Neutrophil (primary cell): ENCODE data around the gene CLMN.

Experiments used
- H3K27ac ChIP-seq: fragments of 200-600 bp; sonication (generic); 2 replicates; pipeline ENCODE4 v1.5.1; 2016; ENCODE audit warnings: mild to moderate bottlenecking, moderate library complexity
- H3K27me3 ChIP-seq: fragments of 200-600 bp; sonication (generic); 2 replicates; pipeline ENCODE4 v1.6.0; 2016; ENCODE audit warnings: mild to moderate bottlenecking
- H3K36me3 ChIP-seq: fragments of 200-600 bp; sonication (generic); 2 replicates; pipeline ENCODE4 v1.5.1; 2017
- H3K4me1 ChIP-seq, 2 experiments: fragments of 200-600 bp in 1 of 2; sonication (generic) in 1 of 2; 1 replicate in 1 of 2; 2 replicates in 1 of 2; pipeline versions ENCODE4 v1.5.1 to v1.6.1; 2013 to 2016; ENCODE audit warnings: low read depth in 1 of 2, low read length in 1 of 2, mild to moderate bottlenecking in 1 of 2, moderate library complexity in 1 of 2; ENCODE audit not compliant: control insufficient read depth in 1 of 2, insufficient read depth in 1 of 2
- H3K4me3 ChIP-seq, 2 experiments: fragments of 200-600 bp in 1 of 2; sonication (generic) in 1 of 2; 1 replicate in 1 of 2; 2 replicates in 1 of 2; pipeline ENCODE4 v1.5.1; 2013 to 2016; ENCODE audit warnings: low read depth in 1 of 2, low read length in 1 of 2, mild to moderate bottlenecking in 1 of 2, moderate library complexity in 1 of 2
- H3K9me3 ChIP-seq: fragments of 200-600 bp; sonication (generic); 2 replicates; pipeline ENCODE4 v1.5.1; 2016
- CTCF ChIP-seq: fragments of 200-600 bp; sonication (generic); IDR thresholded peaks from 2 replicates; pipeline ENCODE4 v1.5.1; 2016; ENCODE audit warnings: antibody characterized with exemption

CLMN gene

GRCh38 chr14:95260537-95261361 lies 59.0 kb downstream of the CLMN start:
- Histone ChIP-seq H3K4me1 (peaks cover 0 to 2% of the 10 kb centered on the region in 2 experiments), H3K4me3 (no peak overlapping the region), H3K27ac (no peak overlapping the region), H3K9me3 (no peaks in the 10 kb centered on the region), H3K36me3 (no peaks in the 10 kb centered on the region), H3K27me3 (no peaks in the 10 kb centered on the region)
- no peak for TF ChIP-seq CTCF

DNA sequence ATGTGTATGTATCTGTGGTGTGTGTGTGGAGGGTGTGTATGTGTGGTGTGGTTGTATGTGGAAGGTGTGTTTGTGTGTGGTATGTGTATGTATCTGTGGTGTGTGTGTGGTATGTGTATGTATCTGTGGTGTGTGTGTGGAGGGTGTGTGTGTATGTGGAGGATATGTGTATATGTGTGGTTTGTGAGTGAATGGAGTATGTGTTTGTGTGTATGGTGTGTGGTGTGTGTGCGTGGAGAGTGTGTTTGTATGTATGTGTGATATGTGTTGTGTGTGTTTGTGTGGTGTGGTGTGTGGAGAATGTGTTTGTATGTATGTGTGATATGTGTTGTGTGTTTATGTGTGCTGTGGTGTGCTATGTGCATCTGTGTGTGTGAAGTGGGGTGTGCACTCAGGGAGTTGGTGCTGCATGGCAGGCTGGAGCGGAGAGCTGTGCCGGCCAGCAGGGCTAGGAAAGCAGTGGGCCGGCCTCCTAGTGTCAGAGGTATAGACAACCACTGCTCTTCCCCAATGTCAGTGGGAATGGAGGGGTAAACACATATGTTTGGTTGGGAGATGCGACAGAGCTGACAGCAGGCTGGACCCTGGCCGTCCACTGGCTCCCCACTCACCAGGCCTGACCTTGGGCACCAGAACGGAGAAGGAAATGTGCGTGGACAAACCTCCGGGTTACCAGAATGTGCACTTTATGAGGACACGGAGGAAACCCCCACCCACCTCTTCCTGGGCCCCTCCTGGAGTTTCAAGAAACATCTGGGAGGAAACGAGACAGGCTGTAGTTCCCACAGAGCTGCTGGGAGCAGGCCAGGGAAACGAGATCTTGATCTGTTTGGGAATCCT lies 60.7 kb downstream of the CLMN start:
- TF ChIP-seq CTCF, result no peak
- Histone ChIP-seq H3K4me1 (peaks cover 0 to 2% of the 10 kb centered on the region in 2 experiments), H3K4me3 (no peak overlapping the region)

DNA sequence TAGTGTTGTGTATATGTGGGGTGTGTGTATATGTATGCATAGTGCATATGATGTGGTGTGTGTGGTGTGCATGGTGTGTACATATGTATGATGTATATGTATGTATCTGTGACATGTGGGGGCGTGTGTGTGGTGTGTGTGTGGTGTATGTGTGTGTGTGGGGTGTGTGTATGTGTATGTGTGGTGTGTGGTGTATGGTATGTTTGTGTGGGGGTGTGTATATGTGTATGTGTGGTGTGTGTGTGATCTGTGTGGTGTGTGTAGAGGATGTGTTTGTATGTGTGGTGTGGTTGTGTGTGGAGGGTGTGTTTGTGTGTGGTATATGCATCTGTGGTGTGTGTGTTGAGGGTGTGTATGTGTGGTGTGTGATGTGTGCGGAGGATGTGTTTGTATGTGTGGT lies 61.6 kb downstream of the CLMN start:
- H3K27me3 ChIP-seq, result no peaks in the 10 kb centered on the region
- TF ChIP-seq CTCF, result no peak
- no peaks in the 10 kb centered on the region for H3K36me3 ChIP-seq
- H3K27ac ChIP-seq, result no peak overlapping the region
- no peak overlapping the region for H3K4me3 ChIP-seq
- no peaks in the 10 kb centered on the region for H3K9me3 ChIP-seq
- peaks cover 0 to 2% of the 10 kb centered on the region in 2 experiments for H3K4me1 ChIP-seq

More for the DNA sequence above, 60.7 kb downstream of the CLMN start:
- no peaks in the 10 kb centered on the region for H3K27me3 ChIP-seq
- no peaks in the 10 kb centered on the region for H3K9me3 ChIP-seq
- H3K36me3 ChIP-seq, result no peaks in the 10 kb centered on the region
- no peak overlapping the region for H3K27ac ChIP-seq

DNA sequence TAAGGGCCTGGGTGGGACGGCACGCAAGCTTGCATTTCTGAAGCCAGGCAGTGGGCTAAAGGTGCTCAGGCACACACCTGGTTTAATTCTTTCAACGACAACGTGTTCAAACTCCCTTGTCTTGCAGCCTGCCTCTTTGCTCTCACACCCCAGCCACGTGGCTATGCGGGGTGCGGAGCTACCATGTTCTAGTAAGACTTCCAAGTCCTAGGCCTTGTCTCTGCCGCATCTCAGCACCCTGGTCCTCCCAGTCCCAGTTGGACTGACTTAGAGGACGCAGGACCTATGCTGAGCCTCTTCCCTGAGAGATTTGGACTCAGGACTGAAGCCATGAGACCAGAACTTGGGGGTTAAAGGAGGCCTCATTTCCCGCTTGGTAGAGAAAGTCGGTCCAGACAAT lies 62.2 kb downstream of the CLMN start:
- H3K27me3 ChIP-seq, result no peaks in the 10 kb centered on the region
- H3K4me1 ChIP-seq, result peaks cover 0 to 2% of the 10 kb centered on the region in 2 experiments

GRCh38 chr14:95256776-95257060 lies 63.0 kb downstream of the CLMN start:
- Histone ChIP-seq H3K9me3 (no peaks in the 10 kb centered on the region), H3K27me3 (no peaks in the 10 kb centered on the region), H3K4me3 (no peak overlapping the region), H3K36me3 (no peaks in the 10 kb centered on the region), H3K27ac (no peak overlapping the region), H3K4me1 (peaks cover 0 to 2% of the 10 kb centered on the region in 2 experiments)
- TF ChIP-seq CTCF, result no peak

More for the DNA sequence above, 62.2 kb downstream of the CLMN start:
- no peaks in the 10 kb centered on the region for H3K36me3 ChIP-seq
- no peak overlapping the region for H3K27ac ChIP-seq
- TF ChIP-seq CTCF, result no peak
- no peaks in the 10 kb centered on the region for H3K9me3 ChIP-seq
- H3K4me3 ChIP-seq, result no peak overlapping the region
